ENCODE results near the gene FOXO3.

- no peak for TF ChIP-seq POLR2A (IDR thresholded peaks at IDR 0.05)
- no peak for TF ChIP-seq CTCF (IDR thresholded peaks at IDR 0.05)
- no peak for TF ChIP-seq POLR2AphosphoS5 (IDR thresholded peaks at IDR 0.05)
- no peak for TF ChIP-seq EP300 (IDR thresholded peaks at IDR 0.05)
Observed at GRCh38 chr6:108580646-108581045, 19.9 kb downstream of the FOXO3 start.
